AG09319 (cell line): ENCODE data around the gene PICALM.

Experiments used
- DNase-seq: peaks from one replicate; pipeline ENCODE4 v3.0.0-alpha.2; 2010; ENCODE audit warnings: low read depth; ENCODE audit errors: extremely low read depth
- CTCF ChIP-seq: IDR thresholded peaks from 2 replicates; pipeline ENCODE4 v1.5.1; 2011; ENCODE audit warnings: low read depth, mild to moderate bottlenecking, inconsistent platforms, low read length, moderate library complexity

The PICALM gene

GRCh38 chr11:85988780-85989179 is 80.1 kb downstream of the PICALM start:
- TF ChIP-seq CTCF: no peak

GRCh38 chr11:85977751-85978160 is 91.1 kb downstream of the PICALM start:
- no peak for TF ChIP-seq CTCF
- no peak for DNase-seq

More at GRCh38 chr11:85988780-85989179, 80.1 kb downstream of the PICALM start:
- no peak for DNase-seq

GRCh38 chr11:85976525-85976924 is 92.4 kb downstream of the PICALM start:
- no peak for TF ChIP-seq CTCF
- DNase-seq: no peak

- DNase-seq: no peak
- TF ChIP-seq CTCF: no peak
Measured at GRCh38 chr11:85974122-85974521, 94.8 kb downstream of the PICALM start.

- DNase-seq: no peak
- no peak for TF ChIP-seq CTCF
Measured at GRCh38 chr11:85970593-85970992, 98.3 kb downstream of the PICALM start.

GRCh38 chr11:85967457-85967856 is 101.4 kb downstream of the PICALM start:
- TF ChIP-seq CTCF: no peak
- DNase-seq: no peak

- no peak for TF ChIP-seq CTCF
- no peak for DNase-seq
Measured at GRCh38 chr11:85965202-85965601, 103.7 kb downstream of the PICALM start.

GRCh38 chr11:85961930-85962363 is 106.9 kb downstream of the PICALM start:
- DNase-seq: no peak
- TF ChIP-seq CTCF: no peak
